ENCODE measurements around the gene ARID3C. TPM values are rescaled to one million over a fixed set of nuclear protein-coding genes. Genes with fewer than 3 reads are reported as not detected.

The ARID3C gene
- total and polyA plus RNA-seq, 2 donors (not counting 3 experiments of a cell fraction or from before 2014, with no cell fraction given): not detected

- Histone ChIP-seq H3K9me1 (replicated peaks; ENCODE audit: control insufficient read depth, extremely low read depth, insufficient read depth, low read length) (no peaks in the 10 kb centered on the region), H3K9ac (replicated peaks; ENCODE audit: extremely low read depth, insufficient read depth, low read length) (no peak overlapping the region), H3K36me3 (ENCODE audit: control insufficient read depth in 2 of 2, extremely low read depth in 1 of 2, insufficient read depth in 2 of 2, low read length in 2 of 2) (peaks cover 0 to 14% of the 10 kb centered on the region in 2 experiments), H2AFZ (ENCODE audit: low read depth, low read length) (no peak overlapping the region), H3K4me2 (ENCODE audit: insufficient read depth, low read length) (no peak overlapping the region), H3K27ac (ENCODE audit: insufficient read depth, low read depth, low read length) (no peak overlapping the region), H3K27me3 (ENCODE audit: control insufficient read depth in 2 of 2, insufficient read depth in 2 of 2, low read length in 2 of 2) (no peaks in the 10 kb centered on the region), H3K9me3 (replicated peaks; ENCODE audit: control insufficient read depth, insufficient read depth, low read length) (no peaks in the 10 kb centered on the region), H3K79me2 (ENCODE audit: control insufficient read depth, insufficient read depth, low read length) (peaks cover 6% of the 10 kb centered on the region), H3K4me3 (replicated peaks in 1 of 3; ENCODE audit: insufficient read depth in 1 of 3, low read depth in 1 of 3, low read length in 3 of 3) (no peak overlapping the region), H4K20me1 (replicated peaks; ENCODE audit: control insufficient read depth, extremely low read depth, insufficient read depth, low read length) (no peaks in the 10 kb centered on the region), H3K4me1 (ENCODE audit: control insufficient read depth, extremely low read depth, insufficient read depth, low read length) (peaks cover 14% of the 10 kb centered on the region)
- TF ChIP-seq FOS (IDR thresholded peaks at IDR 0.05; ENCODE audit: borderline replicate concordance, insufficient read depth, low read length) (no peak), MAX (IDR thresholded peaks at IDR 0.05; ENCODE audit: insufficient read depth, insufficient read length) (no peak), POLR2AphosphoS5 (IDR thresholded peaks at IDR 0.05; ENCODE audit: insufficient read depth, low read depth, low read length) (no peak), EZH2 (IDR thresholded peaks at IDR 0.05; ENCODE audit: borderline replicate concordance, low read depth, low read length, severe bottlenecking) (no peak), POLR2A (IDR thresholded peaks at IDR 0.05; ENCODE audit: low read depth, low read length) (no peak), CTCF (IDR thresholded peaks at IDR 0.05; ENCODE audit: extremely low read depth in 1 of 2, insufficient read depth in 1 of 2, low read depth in 1 of 2, low read length in 2 of 2) (no peak), GATA2 (IDR thresholded peaks at IDR 0.05; ENCODE audit: insufficient read depth, insufficient read length, low read depth, low read length) (no peak), JUN (IDR thresholded peaks at IDR 0.05; ENCODE audit: borderline replicate concordance, insufficient read depth, insufficient read length, low read depth) (no peak), MYC (IDR thresholded peaks at IDR 0.05; ENCODE audit: low read depth, low read length) (no peak)
- intact Hi-C loops (cut with micrococcal nuclease): no loop called here
- DNase-seq (ENCODE audit: low read depth, low spot score): no peak
- dilution Hi-C loops (cut with MboI; ENCODE audit: extremely low pct_ligation_motif_present, low sequenced_read_pairs): no loop called here
- POLR2A ChIA-PET: no interaction called here
- BruUV-seq (replicated peaks): no TSS peak
- CTCF ChIA-PET: interaction anchor here (1.0 to 2.9 kb wide), 4 partner anchors 10 to 58 kb away, joined by 3 to 28 read pairs (median 6); no protein-coding TSS in a partner anchor
- no peak for FAIRE-seq
These were observed 16.0 kb upstream of the ARID3C start for GRCh38 chr9:34644766-34645314.

Measured in endothelial cell of umbilical vein (primary cell).